Hepatocyte (in vitro differentiated cells): ENCODE measurements around the gene ZNF394.

Source experiments
- EZH2 ChIP-seq: fragments of 200-600 bp; sonication (generic); IDR thresholded peaks from 2 replicates; pipeline ENCODE4 v1.6.1; 2016; ENCODE audit warnings: antibody characterized with exemption, mild to moderate bottlenecking, borderline replicate concordance
- EZH2phosphoT487 ChIP-seq: fragments of 200-600 bp; sonication (generic); IDR thresholded peaks from one replicate; pipeline ENCODE4 v1.6.1; 2018; ENCODE audit warnings: antibody characterized with exemption, mild to moderate bottlenecking, low read depth, moderate library complexity; ENCODE audit not compliant: unreplicated experiment, severe bottlenecking
- TF ChIP-seq, protein P1 (sequence below): fragments of 200-600 bp; sonication (generic); IDR thresholded peaks from 2 replicates; pipeline ENCODE4 v1.5.1; 2016; ENCODE audit warnings: antibody characterized with exemption, mild to moderate bottlenecking; ENCODE audit not compliant: poor library complexity

DNA sequence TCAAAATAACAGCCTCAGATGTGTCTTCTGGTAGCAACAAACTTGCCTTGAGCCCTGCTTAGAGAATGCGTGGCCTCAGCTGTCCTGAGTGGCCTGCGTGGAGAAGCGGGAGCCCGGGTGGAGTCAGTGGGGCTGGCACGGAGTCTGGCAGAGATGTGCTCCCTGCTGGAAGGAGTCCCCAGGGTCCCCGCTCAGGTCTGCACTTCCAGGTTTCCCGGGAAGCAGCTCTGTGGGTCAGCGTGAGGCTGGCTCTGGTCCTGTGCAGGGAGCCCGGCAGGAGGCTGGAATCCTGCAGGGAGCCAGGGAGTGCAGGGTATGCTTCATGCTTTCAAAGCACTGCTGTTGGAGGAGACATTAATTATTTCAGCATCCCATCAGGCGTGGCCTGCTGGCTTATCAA is 51.2 kb downstream of the ZNF394 start:
- TF ChIP-seq, protein P1, sequence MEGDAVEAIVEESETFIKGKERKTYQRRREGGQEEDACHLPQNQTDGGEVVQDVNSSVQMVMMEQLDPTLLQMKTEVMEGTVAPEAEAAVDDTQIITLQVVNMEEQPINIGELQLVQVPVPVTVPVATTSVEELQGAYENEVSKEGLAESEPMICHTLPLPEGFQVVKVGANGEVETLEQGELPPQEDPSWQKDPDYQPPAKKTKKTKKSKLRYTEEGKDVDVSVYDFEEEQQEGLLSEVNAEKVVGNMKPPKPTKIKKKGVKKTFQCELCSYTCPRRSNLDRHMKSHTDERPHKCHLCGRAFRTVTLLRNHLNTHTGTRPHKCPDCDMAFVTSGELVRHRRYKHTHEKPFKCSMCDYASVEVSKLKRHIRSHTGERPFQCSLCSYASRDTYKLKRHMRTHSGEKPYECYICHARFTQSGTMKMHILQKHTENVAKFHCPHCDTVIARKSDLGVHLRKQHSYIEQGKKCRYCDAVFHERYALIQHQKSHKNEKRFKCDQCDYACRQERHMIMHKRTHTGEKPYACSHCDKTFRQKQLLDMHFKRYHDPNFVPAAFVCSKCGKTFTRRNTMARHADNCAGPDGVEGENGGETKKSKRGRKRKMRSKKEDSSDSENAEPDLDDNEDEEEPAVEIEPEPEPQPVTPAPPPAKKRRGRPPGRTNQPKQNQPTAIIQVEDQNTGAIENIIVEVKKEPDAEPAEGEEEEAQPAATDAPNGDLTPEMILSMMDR = no peak
- TF ChIP-seq EZH2 (no peak), EZH2phosphoT487 (no peak)
